NOMO-1 treated with DMSO at 0.1 percent for 48 hours (cell line): ENCODE results near the gene TAF1B.

Experiments
- DNase-seq: peaks from one replicate; lab custom pipeline; 2025; ENCODE audit not compliant: unreplicated experiment; lab: John Stamatoyannopoulos, UW

Gene TAF1B

GRCh38 chr2:9982891-9983290 lies 139.6 kb downstream of the TAF1B start:
- DNase-seq, result no peak

DNA sequence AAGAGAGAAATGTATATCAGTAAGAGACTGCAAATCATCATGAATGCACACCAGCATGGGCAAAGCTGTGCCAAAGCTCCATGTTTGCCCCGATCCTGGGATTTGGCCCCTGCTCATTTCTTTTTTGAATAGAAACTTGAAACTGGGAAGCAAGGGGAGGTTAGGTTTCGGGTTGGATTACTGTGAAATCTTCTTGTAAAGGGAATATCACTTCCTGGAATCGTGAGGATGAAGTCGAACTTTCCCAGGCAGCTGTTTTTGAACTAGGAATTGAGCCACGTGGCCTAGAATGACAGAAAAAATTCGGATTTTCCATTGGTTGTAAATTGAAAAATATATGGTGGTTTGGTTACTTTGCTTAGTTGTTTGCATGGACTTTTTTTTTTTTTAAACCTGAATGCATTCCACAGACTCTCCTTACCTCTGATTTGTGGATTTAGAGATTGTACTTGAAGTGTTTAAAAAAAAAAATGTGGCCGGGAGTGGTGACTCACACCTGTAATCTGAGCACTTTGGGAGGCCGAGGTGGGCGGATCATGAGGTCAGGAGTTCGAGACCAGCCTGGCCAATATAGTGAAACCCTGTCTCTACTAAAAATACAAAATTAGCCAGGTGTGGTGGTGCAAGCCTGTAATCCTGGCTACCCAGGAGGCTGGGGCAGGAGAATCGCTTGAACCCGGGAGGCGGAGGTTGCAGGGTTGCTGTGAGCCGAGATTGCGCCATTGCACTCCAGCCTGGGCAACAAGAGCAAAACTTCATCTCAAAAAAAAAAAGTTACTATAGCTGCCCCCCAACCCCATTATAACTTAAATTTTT lies 140.3 kb downstream of the TAF1B start:
- no peak for DNase-seq
